Measurements from ENCODE around the gene SLC37A1.

GRCh38 chr21:42484966-42485365 is 28.7 kb upstream of the SLC37A1 start:
- no peak for TF ChIP-seq CTCF (conservative IDR thresholded peaks at IDR 0.05; ENCODE audit: low read length)
- no peak for TF ChIP-seq EZH2phosphoT487 (IDR thresholded peaks at IDR 0.05; ENCODE audit: borderline replicate concordance)

Data from Loucy (cell line).